HepG2 (cell line): ENCODE results near the gene TXN2. TPM values are rescaled to one million over a fixed set of nuclear protein-coding genes. Genes with fewer than 3 reads are reported as not detected.

Experiments used
- ATAC-seq: fragments of 200-7000 bp; cut with Tn5 transposase; 3 replicates; pipeline ENCODE4 v1.9.1; 2020; ENCODE audit warnings: mild to moderate bottlenecking, moderate library complexity
- BruUV-seq: library from RNA; stranded (reverse); fragments of 400-500 nt; replicated peaks from 2 replicates; lab custom pipeline; 2021; lab: Mats Ljungman, UMichigan
- CTCF ChIA-PET: fragments of 300-600 bp; formaldehyde crosslinking; extraction: SDS; loops from one replicate; lab custom pipeline; 2021; ENCODE audit warnings: low total read pairs, inconsistent platforms, low intra/inter-chr PET ratio; lab: Yijun Ruan, JAX
- POLR2A ChIA-PET: fragments of 350-600 bp; sonication (Branson Sonifier 250); formaldehyde crosslinking; loops from one replicate; lab custom pipeline; 2020; ENCODE audit warnings: antibody characterized with exemption, inconsistent platforms; lab: Yijun Ruan, JAX
- DNase-seq: peaks from one replicate; pipeline ENCODE4 v3.0.0-alpha.2; 2015; ENCODE audit warnings: low spot score
- FAIRE-seq: peaks from 3 replicates; lab custom pipeline; 2011; peaks lifted over from hg19 to GRCh38; lab: Jason Lieb, UNC
- H2AFZ ChIP-seq: one replicate; pipeline ENCODE4 v1.6.1; 2011; ENCODE audit warnings: low read length, inconsistent platforms
- H3K27ac ChIP-seq: fragments of 300-600 bp; 3 replicates; pipeline ENCODE4 v1.8.0; 2011; ENCODE audit warnings: mixed run types, mild to moderate bottlenecking, mixed read lengths, low read length, inconsistent platforms; ENCODE audit not compliant: insufficient read depth; ENCODE audit errors: extremely low read length
- H3K27me3 ChIP-seq, 2 experiments: fragments of 200-600 bp in 1 of 2; 2 replicates in 1 of 2; 3 replicates in 1 of 2; pipeline versions ENCODE4 v1.6.0 to v1.8.0; 2011; ENCODE audit warnings: low read length in 2 of 2, mild to moderate bottlenecking in 2 of 2, moderate library complexity in 2 of 2, inconsistent platforms in 1 of 2; ENCODE audit not compliant: insufficient read depth in 2 of 2, control insufficient read depth in 1 of 2
- H3K36me3 ChIP-seq, 2 experiments: fragments of 200-600 bp in 1 of 2; replicated peaks in 1 of 2; 2 replicates in 1 of 2; 3 replicates in 1 of 2; pipeline versions ENCODE4 v1.5.1 to v1.8.0; 2011; ENCODE audit warnings: low read length in 2 of 2, inconsistent platforms in 1 of 2; ENCODE audit not compliant: insufficient read depth in 2 of 2, control insufficient read depth in 1 of 2
- H3K4me1 ChIP-seq: 2 replicates; pipeline ENCODE4 v1.5.1; 2012; ENCODE audit warnings: low read length, inconsistent platforms; ENCODE audit not compliant: insufficient read depth
- H3K4me2 ChIP-seq: 2 replicates; pipeline ENCODE4 v1.6.0; 2011; ENCODE audit warnings: low read depth, low read length, inconsistent platforms
- H3K4me3 ChIP-seq, 3 experiments: fragments of 200-600 bp in 1 of 3; sonication (generic), shearing (Covaris generic) in 1 of 3; replicated peaks in 1 of 3; 2 replicates each; pipeline ENCODE4 v1.5.1; 2011 to 2016; ENCODE audit warnings: low read length in 3 of 3, inconsistent platforms in 2 of 3, low read depth in 2 of 3, mild to moderate bottlenecking in 2 of 3, control low read depth in 1 of 3, mixed read lengths in 1 of 3; ENCODE audit not compliant: insufficient read depth in 1 of 3
- H3K79me2 ChIP-seq: one replicate; pipeline ENCODE4 v1.6.1; 2011; ENCODE audit warnings: low read length, inconsistent platforms; ENCODE audit not compliant: insufficient read depth
- H3K9ac ChIP-seq: 2 replicates; pipeline ENCODE4 v1.6.0; 2011; ENCODE audit warnings: mild to moderate bottlenecking, low read depth, low read length, inconsistent platforms; ENCODE audit not compliant: insufficient read depth
- H3K9me3 ChIP-seq: 2 replicates; pipeline ENCODE4 v1.5.1; 2012; ENCODE audit warnings: mild to moderate bottlenecking, low read length
- H4K20me1 ChIP-seq: 2 replicates; pipeline ENCODE4 v1.6.0; 2011; ENCODE audit warnings: inconsistent platforms, mild to moderate bottlenecking, low read length, moderate library complexity; ENCODE audit not compliant: insufficient read depth
- BRF2 ChIP-seq: sonication (generic); formaldehyde crosslinking; IDR thresholded peaks from 2 replicates; pipeline ENCODE4 v1.8.1; 2022; ENCODE audit warnings: mild to moderate bottlenecking, missing genetic modification reagents
- CBFB ChIP-seq: sonication (generic); formaldehyde crosslinking; IDR thresholded peaks from 2 replicates; pipeline ENCODE4 v1.4.0; 2020; ENCODE audit warnings: missing genetic modification reagents
- GMEB2 ChIP-seq: IDR thresholded peaks from 2 replicates; pipeline ENCODE4 v1.6.1; 2016; ENCODE audit warnings: missing biosample characterization, missing genetic modification reagents, low read depth
- GTF3A ChIP-seq: sonication (generic); formaldehyde crosslinking; conservative IDR thresholded peaks from 2 replicates; pipeline ENCODE4 v1.4.0; 2020; ENCODE audit warnings: mild to moderate bottlenecking, missing genetic modification reagents
- MAFF ChIP-seq: IDR thresholded peaks from 2 replicates; pipeline ENCODE4 v1.6.1; 2011; ENCODE audit warnings: low read depth, low read length, improper control_type of control experiment
- RORA ChIP-seq: sonication (generic); formaldehyde crosslinking; IDR thresholded peaks from 2 replicates; pipeline ENCODE4 v1.5.0; 2020; ENCODE audit warnings: mild to moderate bottlenecking, missing genetic modification reagents, moderate library complexity
- SALL2 ChIP-seq: sonication (generic); formaldehyde crosslinking; IDR thresholded peaks from 2 replicates; pipeline ENCODE4 v1.8.1; 2023; ENCODE audit warnings: mild to moderate bottlenecking, missing genetic modification reagents, inconsistent platforms
- SIX1 ChIP-seq: sonication (generic); formaldehyde crosslinking; IDR thresholded peaks from 2 replicates; pipeline ENCODE4 v1.4.0; 2020; ENCODE audit warnings: missing genetic modification reagents, borderline replicate concordance
- TFE3 ChIP-seq: IDR thresholded peaks from 2 replicates; pipeline ENCODE4 v1.6.1; 2016
- ZBTB14 ChIP-seq: sonication (generic); formaldehyde crosslinking; IDR thresholded peaks from 2 replicates; pipeline ENCODE4 v1.4.0; 2020; ENCODE audit warnings: missing genetic modification reagents
- ZBTB3 ChIP-seq: sonication (generic); formaldehyde crosslinking; IDR thresholded peaks from 2 replicates; pipeline ENCODE4 v1.4.0; 2020; ENCODE audit warnings: low read depth, mild to moderate bottlenecking, moderate library complexity, missing genetic modification reagents, borderline replicate concordance
- ZKSCAN8 ChIP-seq: IDR thresholded peaks from 2 replicates; pipeline ENCODE4 v1.6.1; 2016; ENCODE audit warnings: borderline replicate concordance, missing genetic modification reagents, missing compliant biosample characterization
- ZNF335 ChIP-seq: sonication (generic); formaldehyde crosslinking; IDR thresholded peaks from 2 replicates; pipeline ENCODE4 v1.4.0; 2020; ENCODE audit warnings: missing genetic modification reagents
- ZNF547 ChIP-seq: sonication (generic); formaldehyde crosslinking; IDR thresholded peaks from 2 replicates; pipeline ENCODE4 v1.5.1; 2020; ENCODE audit warnings: mild to moderate bottlenecking, missing genetic modification reagents
- ZNF556 ChIP-seq: sonication (generic); formaldehyde crosslinking; IDR thresholded peaks from 2 replicates; pipeline ENCODE4 v1.4.0; 2020; ENCODE audit warnings: mild to moderate bottlenecking, missing genetic modification reagents, borderline replicate concordance
- ZNF639 ChIP-seq: conservative IDR thresholded peaks from 2 replicates; pipeline ENCODE4 v1.6.1; 2018; ENCODE audit warnings: missing genetic modification reagents
- ZNF724P ChIP-seq: sonication (generic); formaldehyde crosslinking; IDR thresholded peaks from 2 replicates; pipeline ENCODE4 v1.8.0; 2022; ENCODE audit warnings: missing genetic modification reagents, borderline replicate concordance
- WGBS: methylation state at CpG from one replicate; pipeline ENCODE4 v1.1.6; 2017; ENCODE audit warnings: low lambda C conversion rate; 5-methylcytosine and 5-hydroxymethylcytosine counted together
- in situ Hi-C: cut with HindIII; loops from 2 replicates; pipeline ENCODE4 v1.10.0; 2017; ENCODE audit warnings: low pct_unique_long_range_greater_than_20kb; ENCODE audit not compliant: extremely low pct_ligation_motif_present
- intact Hi-C: fragments of 100-400 bp; cut with micrococcal nuclease; formaldehyde crosslinking; loops from one replicate; pipeline ENCODE4 v1.10.0; 2022; ENCODE audit not compliant: unreplicated experiment
- polyA plus RNA-seq, 8 experiments: library from polyadenylated mRNA; depleted of rRNA in 3 of 8; stranded (reverse) in 7 of 8; unstranded in 1 of 8; fragments of >200 nt; fragmentation: Illumina TruSeq in 4 of 8; extraction: Trizol in 4 of 8; gene quantifications; 2 replicates each; pipeline versions ENCODE4 v1.2.1 to v1.2.3, GENCODE V29; 2011 to 2016; ENCODE audit warnings: low read depth in 4 of 8, missing spikeins in 1 of 8, mixed read lengths in 1 of 8; ENCODE audit not compliant: insufficient read depth in 1 of 8
- total RNA-seq, 5 experiments: library from RNA; depleted of rRNA; stranded (reverse); fragments of >200 nt; fragmentation: Illumina TruSeq; extraction: Trizol; gene quantifications; 2 replicates each; pipeline ENCODE4 v1.2.3, GENCODE V29; 2016; ENCODE audit warnings: low read depth in 1 of 5

TXN2 gene
- total and polyA plus RNA-seq, 2 of the 13 experiments (the other 11 are each of a cell fraction or from before 2014, with no cell fraction given), result 41.4 to 109 TPM

GRCh38 chr22:36456464-36456845 is 25.0 kb downstream of the TXN2 start:
- H3K27ac ChIP-seq, result no peak overlapping the region

More at GRCh38 chr22:36456464-36456845, 25.0 kb downstream of the TXN2 start:
- Histone ChIP-seq H2AFZ (no peak overlapping the region), H3K4me2 (no peak overlapping the region), H3K27me3 (no peaks in the 10 kb centered on the region; a peak in 1 of 5 replicates), H3K36me3 (no peaks in the 10 kb centered on the region), H4K20me1 (no peaks in the 10 kb centered on the region), H3K9me3 (no peaks in the 10 kb centered on the region), H3K4me3 (no peak overlapping the region), H3K4me1 (peaks cover 83% of the 10 kb centered on the region), H3K9ac (no peak overlapping the region), H3K79me2 (no peaks in the 10 kb centered on the region)
- ChIA-PET CTCF (no interaction called here), POLR2A (no interaction called here)
- BruUV-seq, result no TSS peak
- no peak for FAIRE-seq
- in situ Hi-C loops (no loop called here), intact Hi-C loops (no loop called here)
- 47% methylated on average over 12 of the region's 12 CpGs for WGBS
- TF ChIP-seq GMEB2 (CRISPR knock-in tag) (no peak), CBFB (CRISPR knock-in tag) (no peak), SALL2 (CRISPR knock-in tag) (no peak), ZBTB14 (no peak), RORA (CRISPR knock-in tag) (no peak), ZNF547 (CRISPR knock-in tag) (no peak), ZNF556 (CRISPR knock-in tag) (no peak), TFE3 (no peak), ZNF335 (CRISPR knock-in tag) (no peak), MAFF (no peak), ZKSCAN8 (no peak), ZBTB3 (CRISPR knock-in tag) (no peak), ZNF639 (CRISPR knock-in tag) (no peak), ZNF724P (CRISPR knock-in tag) (no peak), GTF3A (CRISPR knock-in tag) (no peak), BRF2 (no peak), SIX1 (no peak)
- no peak for DNase-seq
- no peak for ATAC-seq
